H9 (cell line): ENCODE results near the gene CLDN8. TPM values are rescaled to one million over a fixed set of nuclear protein-coding genes. Genes with fewer than 3 reads are reported as not detected.

Experiments
- DNase-seq: peaks from one replicate; pipeline ENCODE4 v3.0.0-alpha.2; 2017
- H2AFZ ChIP-seq: one replicate; pipeline ENCODE4 v1.6.1; 2013; ENCODE audit warnings: mild to moderate bottlenecking, low read length, control low read depth, moderate library complexity
- H2AK5ac ChIP-seq: 2 replicates; pipeline ENCODE4 v1.6.1; 2013; ENCODE audit warnings: low read length, control low read depth, mixed read lengths; ENCODE audit not compliant: insufficient read length
- H2BK120ac ChIP-seq: one replicate; pipeline ENCODE4 v1.6.1; 2013; ENCODE audit warnings: low read depth, mild to moderate bottlenecking, low read length, control low read depth, inconsistent platforms; ENCODE audit not compliant: poor library complexity, severe bottlenecking
- H2BK12ac ChIP-seq: 2 replicates; pipeline ENCODE4 v1.6.1; 2013; ENCODE audit warnings: low read length, control low read depth, mixed read lengths, low read depth; ENCODE audit not compliant: insufficient read length
- H2BK15ac ChIP-seq: 2 replicates; pipeline ENCODE4 v1.6.1; 2013; ENCODE audit warnings: low read depth, low read length, control low read depth
- H2BK20ac ChIP-seq: one replicate; pipeline ENCODE4 v1.6.1; 2013; ENCODE audit warnings: low read depth, mild to moderate bottlenecking, low read length, control low read depth, inconsistent platforms; ENCODE audit not compliant: poor library complexity, severe bottlenecking
- H2BK5ac ChIP-seq: 2 replicates; pipeline ENCODE4 v1.6.1; 2013; ENCODE audit warnings: low read length, control low read depth, mixed read lengths; ENCODE audit not compliant: insufficient read length
- H3K14ac ChIP-seq: 2 replicates; pipeline ENCODE4 v1.6.1; 2013; ENCODE audit warnings: low read length, control low read depth; ENCODE audit not compliant: insufficient read depth
- H3K18ac ChIP-seq: 2 replicates; pipeline ENCODE4 v1.6.1; 2013; ENCODE audit warnings: low read depth, mild to moderate bottlenecking, mixed read lengths, low read length, control low read depth; ENCODE audit not compliant: insufficient read length
- H3K23ac ChIP-seq: 2 replicates; pipeline ENCODE4 v1.6.1; 2013; ENCODE audit warnings: low read length, control low read depth, mixed read lengths, low read depth; ENCODE audit not compliant: insufficient read length
- H3K23me2 ChIP-seq: 2 replicates; pipeline ENCODE4 v1.6.1; 2013; ENCODE audit warnings: low read depth, mild to moderate bottlenecking, mixed read lengths, low read length, control low read depth; ENCODE audit not compliant: insufficient read length, poor library complexity, severe bottlenecking
- H3K27ac ChIP-seq: 2 replicates; pipeline ENCODE4 v1.5.1; 2013; ENCODE audit warnings: low read length, control low read depth, mixed read lengths, low read depth; ENCODE audit not compliant: insufficient read length
- H3K27me3 ChIP-seq: 2 replicates; pipeline ENCODE4 v1.6.1; 2013; ENCODE audit warnings: low read length, control low read depth, inconsistent platforms; ENCODE audit not compliant: insufficient read depth
- H3K4ac ChIP-seq: 2 replicates; pipeline ENCODE4 v1.6.1; 2013; ENCODE audit warnings: low read depth, mild to moderate bottlenecking, control low read depth, inconsistent platforms, low read length, moderate library complexity
- H3K4me1 ChIP-seq: 2 replicates; pipeline ENCODE4 v1.6.1; 2013; ENCODE audit warnings: low read length, control low read depth, inconsistent platforms; ENCODE audit not compliant: insufficient read depth
- H3K4me2 ChIP-seq: 2 replicates; pipeline ENCODE4 v1.6.1; 2013; ENCODE audit warnings: low read length, control low read depth, mixed read lengths; ENCODE audit not compliant: insufficient read length, insufficient read depth
- H3K56ac ChIP-seq: 2 replicates; pipeline ENCODE4 v1.6.1; 2013; ENCODE audit warnings: low read depth, mild to moderate bottlenecking, mixed read lengths, low read length, control low read depth; ENCODE audit not compliant: insufficient read length
- H3K79me1 ChIP-seq: 2 replicates; pipeline ENCODE4 v1.6.1; 2013; ENCODE audit warnings: low read depth, mild to moderate bottlenecking, moderate library complexity, low read length, control low read depth, inconsistent platforms; ENCODE audit not compliant: insufficient read depth, poor library complexity, severe bottlenecking
- H3K79me2 ChIP-seq: 2 replicates; pipeline ENCODE4 v1.6.1; 2013; ENCODE audit warnings: low read length, control low read depth, inconsistent platforms; ENCODE audit not compliant: insufficient read depth
- H3K9ac ChIP-seq: 2 replicates; pipeline ENCODE4 v1.6.1; 2013; ENCODE audit warnings: low read length, control low read depth, mixed read lengths; ENCODE audit not compliant: insufficient read length; ENCODE audit errors: extremely low read depth
- H3K9me3 ChIP-seq: one replicate; pipeline ENCODE4 v1.6.1; 2013; ENCODE audit warnings: low read depth, low read length, inconsistent platforms; ENCODE audit not compliant: control insufficient read depth
- H3T11ph ChIP-seq: one replicate; pipeline ENCODE4 v1.6.1; 2013; ENCODE audit warnings: mild to moderate bottlenecking, low read length, control low read depth, inconsistent platforms
- H4K20me1 ChIP-seq: one replicate; pipeline ENCODE4 v1.6.1; 2013; ENCODE audit not compliant: control insufficient read depth, insufficient read length, insufficient read depth
- H4K5ac ChIP-seq: 2 replicates; pipeline ENCODE4 v1.6.1; 2013; ENCODE audit warnings: low read depth, mild to moderate bottlenecking, mixed read lengths, low read length, control low read depth; ENCODE audit not compliant: insufficient read length
- H4K8ac ChIP-seq: replicated peaks from 2 replicates; pipeline ENCODE4 v1.6.1; 2013; ENCODE audit warnings: low read length, control low read depth, mixed read lengths, low read depth; ENCODE audit not compliant: insufficient read length
- H4K91ac ChIP-seq: 2 replicates; pipeline ENCODE4 v1.6.1; 2013; ENCODE audit warnings: low read depth, mild to moderate bottlenecking, moderate library complexity, mixed read lengths, low read length, control low read depth; ENCODE audit not compliant: insufficient read length
- H3K27ac Mint-ChIP-seq, 3 experiments: 2 replicates in 2 of 3; 3 replicates in 1 of 3; pipeline ENCODE4 v1.8.0; 2020 to 2021; ENCODE audit warnings: mixed read lengths in 3 of 3, mild to moderate bottlenecking in 1 of 3, moderate library complexity in 1 of 3
- H3K27me3 Mint-ChIP-seq: 2 replicates; pipeline ENCODE4 v1.8.0; 2021; ENCODE audit warnings: low read depth, mild to moderate bottlenecking, moderate library complexity, mixed read lengths
- H3K36me3 Mint-ChIP-seq, 3 experiments: 2 replicates in 2 of 3; 3 replicates in 1 of 3; pipeline ENCODE4 v1.8.0; 2020 to 2021; ENCODE audit warnings: low read depth in 3 of 3, mixed read lengths in 3 of 3; ENCODE audit not compliant: insufficient read depth in 1 of 3
- H3K4me1 Mint-ChIP-seq, 2 experiments: 2 replicates each; pipeline ENCODE4 v1.8.0; 2020; ENCODE audit warnings: mixed read lengths in 2 of 2
- H3K4me3 Mint-ChIP-seq, 2 experiments: 2 replicates in 1 of 2; 3 replicates in 1 of 2; pipeline ENCODE4 v1.8.0; 2020 to 2021; ENCODE audit warnings: mild to moderate bottlenecking in 2 of 2, mixed read lengths in 2 of 2, moderate library complexity in 1 of 2
- H3K9me3 Mint-ChIP-seq, 2 experiments: 2 replicates in 1 of 2; 3 replicates in 1 of 2; pipeline ENCODE4 v1.8.0; 2020; ENCODE audit warnings: mild to moderate bottlenecking in 2 of 2, mixed read lengths in 2 of 2, moderate library complexity in 1 of 2
- CTCF ChIP-seq: fragments of 200-600 bp; sonication (generic); conservative IDR thresholded peaks from 3 replicates; pipeline ENCODE4 v1.8.0; 2021; ENCODE audit warnings: antibody characterized with exemption, mild to moderate bottlenecking
- WGBS: extraction: QIAGEN DNeasy Blood & Tissue Kit; methylation state at CpG from one replicate; pipeline ENCODE4 v1.1.7; 2013; ENCODE audit warnings: missing lambda C conversion rate, low lambda C conversion rate, mixed read lengths; ENCODE audit not compliant: insufficient read length; ENCODE audit errors: extremely low coverage; 5-methylcytosine and 5-hydroxymethylcytosine counted together
- total RNA-seq: library from RNA; stranded (reverse); gene quantifications from 2 replicates; pipeline ENCODE4 v1.2.1, GENCODE V29; 2021

Gene CLDN8
- total RNA-seq, 1 experiment from 2014 or later = not detected

GRCh38 chr21:30248844-30249243, 32.9 kb upstream of the CLDN8 start:
- Histone ChIP-seq H2BK15ac (no peak overlapping the region), H2AFZ (no peak overlapping the region), H3K27ac (no peak overlapping the region), H2BK20ac (no peak overlapping the region), H4K20me1 (no peaks in the 10 kb centered on the region), H3K27me3 (no peaks in the 10 kb centered on the region), H3K4ac (no peak overlapping the region), H3K23ac (no peak overlapping the region), H3K9me3 (no peaks in the 10 kb centered on the region), H3K23me2 (no peaks in the 10 kb centered on the region), H4K91ac (no peak overlapping the region), H4K8ac (no peak overlapping the region), H3K14ac (no peak overlapping the region), H3K4me2 (no peak overlapping the region), H3K9ac (no peak overlapping the region), H2BK120ac (no peak overlapping the region), H3K4me1 (no peaks in the 10 kb centered on the region), H2BK12ac (no peak overlapping the region), H3T11ph (no peak overlapping the region), H2AK5ac (no peak overlapping the region), H2BK5ac (no peak overlapping the region), H3K79me1 (no peaks in the 10 kb centered on the region), H3K18ac (no peak overlapping the region), H4K5ac (no peak overlapping the region), H3K56ac (no peak overlapping the region), H3K79me2 (no peaks in the 10 kb centered on the region)
- no peak overlapping the region for H3K4me3 Mint-ChIP-seq
- peak; percentile 43 for DNase-seq
- no peak overlapping the region for H3K27ac Mint-ChIP-seq
- TF ChIP-seq CTCF = peak; percentile 47; the same call in 2 of the 3 replicates
- 100% methylated on average over 2 of the region's 9 CpGs for WGBS
- H3K9me3 Mint-ChIP-seq = no peaks in the 10 kb centered on the region
- H3K36me3 Mint-ChIP-seq = no peaks in the 10 kb centered on the region
- no peaks in the 10 kb centered on the region; a peak in 1 of 4 replicates for H3K4me1 Mint-ChIP-seq
- H3K27me3 Mint-ChIP-seq = peaks cover 2% of the 10 kb centered on the region; the same call in 1 of the 2 replicates
